DMS53 treated with DMSO at 0.1 percent for 48 hours (cell line): Measurements from ENCODE around the gene TNNI3K.

Source experiments
- DNase-seq: peaks from one replicate; lab custom pipeline; 2025; ENCODE audit not compliant: unreplicated experiment; lab: John Stamatoyannopoulos, UW

TNNI3K gene

DNA sequence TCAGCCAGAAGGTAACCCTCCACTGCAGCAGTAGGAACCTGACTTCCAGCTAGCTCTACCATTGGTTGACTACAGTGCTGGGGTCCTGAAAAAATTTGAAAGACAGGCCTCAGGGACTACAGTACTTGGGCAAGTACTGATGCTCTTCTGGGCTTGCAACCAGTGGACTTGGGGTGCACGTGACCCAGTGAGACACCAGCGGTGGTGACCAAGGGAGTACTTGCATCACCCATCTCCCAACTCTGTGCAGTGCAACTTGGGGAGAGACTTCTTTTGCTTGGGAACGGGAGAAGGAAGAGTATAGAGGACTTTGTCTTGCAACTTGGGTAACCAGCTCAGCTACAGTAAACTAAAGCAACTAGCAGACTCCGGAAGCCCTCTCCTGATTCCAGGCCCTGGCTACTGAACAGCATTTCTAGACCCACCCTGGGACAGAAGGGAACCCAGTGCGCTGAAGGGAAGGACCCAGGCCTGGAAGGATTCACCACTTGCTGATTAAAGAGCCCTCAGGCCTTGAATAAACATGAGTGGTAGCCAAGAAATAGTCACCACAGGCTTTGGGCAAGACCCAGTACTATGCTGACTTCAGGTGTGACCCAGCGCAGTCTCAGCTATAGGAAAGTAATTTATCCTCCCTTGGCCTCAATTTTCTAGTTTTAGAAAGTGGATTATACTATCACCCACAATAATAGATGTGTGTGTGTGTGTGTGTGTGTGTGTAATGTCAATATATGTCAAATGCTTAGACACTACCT lies 45.6 kb downstream of the TNNI3K start:
- DNase-seq: no peak

DNA sequence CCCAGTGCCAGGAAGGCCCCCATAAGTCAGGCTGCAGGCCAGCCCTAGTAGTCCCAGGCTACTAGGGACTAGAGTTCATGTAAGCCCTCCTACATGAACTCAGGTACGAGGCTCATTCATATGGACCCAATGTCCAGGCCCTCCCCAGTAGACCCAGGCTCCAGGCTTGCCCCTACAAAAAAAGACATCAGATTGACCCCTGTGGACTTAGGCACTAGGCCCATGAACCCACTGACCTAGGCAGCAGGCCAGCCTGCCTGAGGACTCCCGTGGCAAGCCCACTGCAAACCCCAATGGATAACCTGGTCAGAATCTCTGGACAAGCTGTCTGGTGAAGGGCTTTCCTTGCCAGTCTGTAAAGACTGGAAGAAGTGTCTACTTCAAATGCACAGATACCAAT lies 51.2 kb downstream of the TNNI3K start:
- no peak for DNase-seq

- DNase-seq: no peak
These were observed 79.3 kb downstream of the TNNI3K start for GRCh38 chr1:74314438-74314837.

- no peak for DNase-seq
These were observed 81.1 kb downstream of the TNNI3K start for GRCh38 chr1:74316302-74316701.

DNA sequence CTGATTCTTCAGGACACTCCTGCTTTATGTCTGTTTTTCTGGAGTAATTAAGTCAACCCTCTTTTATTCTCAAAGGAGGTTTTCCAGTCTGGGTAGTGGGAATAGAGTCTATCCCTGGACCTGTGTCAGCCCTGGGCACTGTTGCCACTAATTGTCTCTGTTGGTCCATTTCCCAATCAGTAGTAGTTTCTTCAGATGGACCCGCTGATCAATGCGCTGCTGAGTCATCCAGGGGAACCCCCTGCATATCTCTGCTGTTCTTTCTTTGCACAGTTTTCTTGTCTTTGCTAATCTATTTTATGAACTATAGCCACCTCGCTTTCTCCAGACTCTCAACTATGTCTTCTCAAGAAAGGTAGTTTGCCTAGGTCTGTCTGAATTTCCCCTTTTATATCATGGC lies 82.5 kb downstream of the TNNI3K start:
- no peak for DNase-seq

DNA sequence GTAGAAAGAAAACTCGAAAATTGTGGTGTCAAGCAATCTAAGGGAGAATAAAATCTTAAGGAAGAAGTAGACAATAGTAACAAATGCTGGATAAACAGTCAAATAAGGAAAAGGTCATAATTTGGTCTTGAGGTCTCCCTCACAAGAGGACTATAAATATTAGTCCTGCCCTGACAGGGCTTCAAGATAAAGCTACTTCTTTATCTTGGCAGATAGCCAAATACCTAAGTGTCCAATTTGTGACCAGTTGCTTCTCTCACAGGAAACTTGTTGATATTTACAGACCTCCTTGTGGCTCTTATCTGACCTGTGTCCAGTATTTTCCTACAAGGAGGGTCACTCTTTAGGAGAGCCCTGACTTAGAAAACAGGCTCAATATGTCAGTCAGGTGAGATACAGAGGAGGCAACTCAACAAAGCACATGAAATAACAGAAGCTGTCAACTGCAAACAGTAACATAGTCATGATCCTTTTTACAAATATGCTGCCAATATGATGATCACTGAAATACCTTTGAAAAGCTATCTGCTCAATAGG lies 88.8 kb downstream of the TNNI3K start:
- no peak for DNase-seq

DNA sequence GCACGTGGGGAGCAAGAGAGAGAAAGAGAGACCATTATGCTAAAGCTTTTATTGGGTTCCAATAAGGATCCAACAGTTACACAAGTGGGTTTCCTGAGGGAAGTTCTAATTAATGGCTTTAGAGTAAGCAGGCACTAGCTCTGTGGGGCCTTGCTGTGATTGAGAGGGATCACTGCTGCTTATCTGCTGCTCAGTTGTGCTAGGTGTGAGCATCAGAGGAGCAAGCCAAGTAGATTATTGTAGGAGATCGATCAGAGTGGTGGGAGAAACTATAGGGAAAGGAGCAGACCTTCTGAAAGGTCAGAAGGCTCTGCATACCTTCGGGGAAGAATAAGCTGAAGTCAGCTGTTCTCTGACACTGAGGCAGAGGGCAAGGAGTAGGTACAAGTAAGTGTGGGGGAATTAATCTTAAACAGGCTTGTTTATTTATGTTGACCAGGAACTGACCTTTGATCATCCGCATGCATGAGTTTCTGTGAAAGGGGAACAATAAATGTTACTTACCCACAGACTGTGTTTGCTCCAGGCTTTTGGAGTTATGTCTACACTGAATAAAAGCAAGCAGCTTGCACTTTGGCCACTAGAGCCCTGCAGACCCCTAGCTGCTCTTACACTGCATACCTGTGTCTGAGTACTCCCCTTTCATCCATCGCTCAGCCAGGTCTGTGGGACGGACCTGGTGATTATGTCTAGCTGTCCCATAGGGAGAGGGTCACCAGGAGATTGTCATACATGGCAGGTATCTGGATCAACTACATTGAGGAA lies 89.7 kb downstream of the TNNI3K start:
- DNase-seq: no peak

GRCh38 chr1:74328851-74329250 lies 93.7 kb downstream of the TNNI3K start:
- DNase-seq: no peak

- DNase-seq: no peak
These were observed 98.1 kb downstream of the TNNI3K start for GRCh38 chr1:74333244-74333643.

DNA sequence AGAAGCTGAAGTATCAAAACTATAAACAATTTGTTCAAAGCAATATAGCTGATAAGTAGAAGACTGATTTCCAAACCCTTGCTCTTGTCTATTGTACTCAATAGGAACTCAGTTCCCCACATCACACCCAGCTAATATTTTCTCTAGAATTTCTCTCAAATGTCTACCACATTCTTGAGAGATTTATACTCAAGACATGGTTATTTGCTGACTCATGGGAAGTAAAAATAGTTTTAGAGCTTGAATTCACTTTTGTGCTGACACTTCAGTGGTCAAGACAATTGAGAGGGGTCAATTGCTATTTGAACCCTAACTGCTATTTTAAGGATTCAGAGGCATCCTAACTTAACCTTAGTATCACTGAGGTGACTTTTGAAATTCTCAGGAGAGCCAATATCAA lies 99.0 kb downstream of the TNNI3K start:
- no peak for DNase-seq

DNA sequence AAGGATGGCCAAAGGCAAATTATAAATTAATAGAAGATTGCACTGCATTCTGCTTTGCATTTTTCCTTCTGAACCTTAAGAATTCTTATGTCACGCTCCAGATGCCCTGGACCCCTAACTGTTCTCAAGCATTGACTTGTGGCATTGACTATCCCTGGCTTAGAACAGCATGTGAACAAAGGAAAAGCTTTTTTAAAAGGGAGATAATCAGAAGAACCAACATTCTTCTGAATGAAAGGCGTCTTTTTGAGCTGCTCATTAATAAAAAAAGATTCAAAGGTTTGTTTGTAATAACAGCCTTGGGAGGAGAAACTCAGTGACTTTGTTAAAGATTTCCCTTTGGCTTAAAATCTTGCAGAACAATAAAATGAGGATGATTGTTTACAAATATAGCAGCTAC lies 105.5 kb downstream of the TNNI3K start:
- DNase-seq: no peak

DNA sequence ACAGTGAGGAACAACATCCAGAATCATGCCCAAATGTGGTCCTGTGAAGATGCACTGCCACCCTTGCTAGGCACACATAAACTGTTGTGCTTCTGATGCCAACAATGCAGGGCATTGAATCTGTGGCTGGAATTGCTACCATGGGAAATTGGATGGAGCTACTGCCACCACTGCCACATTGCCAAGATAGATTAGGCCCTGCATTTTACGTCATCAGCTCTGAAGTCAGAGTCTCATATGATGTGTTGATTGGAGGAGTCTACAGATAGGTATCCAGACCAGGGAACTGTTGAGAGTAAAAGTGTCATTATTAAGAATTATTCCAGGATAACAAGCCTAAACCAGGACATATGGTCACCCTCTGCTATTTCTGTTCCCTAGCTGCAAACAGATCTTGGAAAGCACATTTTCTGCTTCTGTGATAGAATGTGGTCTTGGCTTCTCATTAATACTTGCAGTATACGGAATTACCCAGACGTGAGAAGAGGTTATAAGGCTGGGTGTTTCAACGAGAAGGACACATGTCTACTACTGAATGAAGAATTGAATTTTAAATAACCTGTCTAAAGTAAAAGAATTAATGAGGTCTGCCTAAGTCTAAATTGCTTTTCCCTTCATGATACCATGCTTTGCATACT lies 106.6 kb downstream of the TNNI3K start:
- no peak for DNase-seq

GRCh38 chr1:74343216-74343615 lies 108.0 kb downstream of the TNNI3K start:
- DNase-seq: peak; percentile 93

DNA sequence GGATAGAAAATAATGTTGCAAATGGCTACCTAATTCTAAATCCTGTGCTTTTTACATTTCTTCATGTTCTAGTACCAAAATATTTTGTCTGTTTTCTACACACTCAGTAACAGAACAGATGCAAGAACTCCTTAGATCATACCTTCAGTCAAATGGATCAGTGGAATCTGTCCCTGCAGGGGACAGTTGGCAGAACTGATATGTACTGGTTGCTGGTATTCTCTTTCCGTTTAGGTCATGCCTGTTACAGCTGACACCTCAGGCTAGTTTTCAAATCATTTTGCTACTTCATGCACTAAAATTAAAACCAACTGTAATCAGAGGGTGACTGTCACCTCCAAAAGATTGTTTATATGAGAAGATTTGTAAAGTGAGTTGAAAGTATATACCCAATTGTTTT lies 109.2 kb downstream of the TNNI3K start:
- no peak for DNase-seq

GRCh38 chr1:74356493-74356892 lies 121.3 kb downstream of the TNNI3K start:
- peak; percentile 75 for DNase-seq

- no peak for DNase-seq
These were observed 122.0 kb downstream of the TNNI3K start for GRCh38 chr1:74357150-74357549.

DNA sequence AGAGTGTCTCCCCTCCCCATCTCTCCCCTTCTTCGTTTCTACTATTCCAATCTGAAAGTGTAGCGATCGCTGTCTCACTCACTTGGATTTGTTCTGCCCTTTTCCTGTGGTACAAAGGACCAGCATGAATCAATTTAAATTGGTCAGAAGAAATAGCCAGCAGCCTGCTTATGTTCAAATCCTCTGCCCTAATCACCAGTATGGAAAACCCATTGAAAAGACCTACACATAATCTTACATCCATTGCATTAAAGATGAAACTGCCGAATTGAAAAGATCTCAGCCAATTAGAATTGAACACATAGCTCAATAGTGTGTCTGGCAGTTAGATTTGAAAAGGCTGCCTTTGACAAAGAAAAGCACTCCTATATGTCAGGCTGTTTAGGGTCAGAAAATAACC lies 122.6 kb downstream of the TNNI3K start:
- no peak for DNase-seq

GRCh38 chr1:74362691-74363090 lies 127.5 kb downstream of the TNNI3K start:
- DNase-seq: no peak

DNA sequence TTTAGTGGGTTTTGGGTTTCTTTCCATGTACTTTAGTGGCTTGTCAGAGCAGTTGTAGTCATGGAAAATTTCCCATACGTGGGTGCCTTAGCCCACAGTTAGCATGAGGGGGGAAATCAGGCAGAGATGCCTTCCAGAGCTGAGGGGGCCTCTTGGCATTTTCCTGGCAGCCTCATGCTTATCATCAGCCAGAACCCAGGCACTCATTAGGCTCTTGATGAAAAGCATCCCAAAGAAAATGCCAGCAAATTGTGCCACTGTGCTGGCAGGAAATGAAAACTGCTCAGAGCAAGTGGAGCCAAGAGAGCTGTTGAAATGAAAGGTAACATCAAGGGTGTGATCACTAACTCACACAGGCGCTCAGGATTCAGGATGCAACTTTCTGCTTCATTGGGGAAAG lies 128.0 kb downstream of the TNNI3K start:
- no peak for DNase-seq

DNA sequence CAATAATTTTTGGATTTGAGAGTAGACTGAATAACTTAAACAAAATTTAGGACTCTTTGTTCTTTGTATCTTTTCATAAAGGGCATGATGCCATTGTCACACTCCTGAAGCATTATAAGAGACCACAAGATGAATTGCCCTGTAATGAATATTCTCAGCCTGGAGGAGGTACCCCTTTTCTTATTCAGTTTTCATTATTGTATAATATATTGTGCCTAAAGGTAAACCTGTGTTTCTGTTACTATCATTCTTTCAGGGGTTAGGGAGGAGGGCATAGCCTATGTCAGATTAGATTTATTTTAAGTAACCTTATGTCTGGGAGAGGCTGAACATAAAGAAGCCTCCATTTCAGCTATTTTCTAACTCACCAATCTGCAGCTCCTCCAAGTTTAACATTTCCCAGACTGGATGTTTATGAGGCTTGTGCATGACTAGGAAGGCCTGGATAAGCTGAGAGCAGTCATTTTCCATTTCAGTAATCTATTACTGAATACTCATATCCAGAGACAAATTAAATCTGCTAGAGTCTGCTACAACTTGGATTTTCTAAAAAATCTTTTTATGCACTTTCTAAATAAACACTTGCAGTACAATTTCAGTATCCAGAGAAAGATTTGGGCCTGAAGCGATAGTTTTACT lies 132.1 kb downstream of the TNNI3K start:
- DNase-seq: no peak

GRCh38 chr1:74368335-74368734 lies 133.1 kb downstream of the TNNI3K start:
- no peak for DNase-seq
